AG04450 (cell line): ENCODE results near the gene PDIA5. TPM values are rescaled to one million over a fixed set of nuclear protein-coding genes. Genes with fewer than 3 reads are reported as not detected.

ENCODE experiments used
- CTCF ChIA-PET: fragments of 300-600, 350-600 bp; formaldehyde crosslinking; extraction: SDS; loops from one replicate; lab custom pipeline; 2022; ENCODE audit warnings: antibody characterized with exemption, inconsistent platforms; lab: Charles Lee
- POLR2A ChIA-PET: fragments of 350-600 bp; formaldehyde crosslinking; extraction: SDS; loops from one replicate; lab custom pipeline; 2021; ENCODE audit warnings: antibody characterized with exemption, inconsistent platforms; lab: Yijun Ruan, JAX
- DNase-seq: peaks from one replicate; pipeline ENCODE4 v3.0.0-alpha.2; 2011; ENCODE audit warnings: low read depth, low spot score
- H3K27ac ChIP-seq: one replicate; pipeline ENCODE4 v1.5.1; 2012; ENCODE audit warnings: low read depth, low read length, control low read depth
- H3K27me3 ChIP-seq: one replicate; pipeline ENCODE4 v1.6.0; 2012; ENCODE audit warnings: low read length; ENCODE audit not compliant: control insufficient read depth, insufficient read depth
- H3K4me3 ChIP-seq: 2 replicates; pipeline ENCODE4 v1.5.1; 2011; ENCODE audit warnings: mild to moderate bottlenecking, low read depth, low read length, control low read depth
- H3K9me3 ChIP-seq: 2 replicates; pipeline ENCODE4 v1.5.1; 2012; ENCODE audit warnings: low read length; ENCODE audit not compliant: control insufficient read depth, insufficient read depth
- CTCF ChIP-seq: IDR thresholded peaks from 2 replicates; pipeline ENCODE4 v1.5.1; 2011; ENCODE audit warnings: low read depth, low read length, control low read depth, inconsistent platforms
- polyA plus RNA-seq: library from polyadenylated mRNA; depleted of rRNA; stranded (reverse); fragments of >200 nt; gene quantifications from 2 replicates; pipeline ENCODE4 v1.2.3, GENCODE V29; 2011

PDIA5 gene
- polyA plus RNA-seq, 1 experiment, result 33.1 TPM

- H3K27me3 ChIP-seq, result no peaks in the 10 kb centered on the region
- no peak overlapping the region for H3K27ac ChIP-seq
- DNase-seq, result no peak
- CTCF ChIA-PET, result no interaction called here
- no peak overlapping the region for H3K4me3 ChIP-seq
- no peaks in the 10 kb centered on the region for H3K9me3 ChIP-seq
- TF ChIP-seq CTCF, result no peak
- POLR2A ChIA-PET, result no interaction called here
Observed at GRCh38 chr3:123076496-123077418, 9.9 kb downstream of the PDIA5 start.

GRCh38 chr3:123078101-123078500 lies 11.3 kb downstream of the PDIA5 start:
- no peaks in the 10 kb centered on the region for H3K9me3 ChIP-seq
- no peaks in the 10 kb centered on the region for H3K27me3 ChIP-seq
- no peak overlapping the region for H3K27ac ChIP-seq
- DNase-seq, result no peak
- H3K4me3 ChIP-seq, result no peak overlapping the region
- POLR2A ChIA-PET, result no interaction called here
- CTCF ChIA-PET, result no interaction called here
- no peak for TF ChIP-seq CTCF

GRCh38 chr3:123080864-123081562 lies 14.2 kb downstream of the PDIA5 start:
- ChIA-PET POLR2A (interaction anchor here (1.5 kb wide), 1 partner anchor 14 kb away, joined by 7 read pairs; the partner anchor contains the start of gene PDIA5), CTCF (interaction anchor here (0.8 to 1.1 kb wide), 2 partner anchors 61 to 135 kb away, joined by 3 read pairs; no protein-coding TSS in a partner anchor)
- no peak for DNase-seq
- H3K9me3 ChIP-seq, result no peaks in the 10 kb centered on the region
- no peak overlapping the region for H3K4me3 ChIP-seq
- H3K27me3 ChIP-seq, result no peaks in the 10 kb centered on the region
- no peak overlapping the region for H3K27ac ChIP-seq
- TF ChIP-seq CTCF, result no peak

- ChIA-PET CTCF (interaction anchor here (0.8 to 1.1 kb wide), 2 partner anchors 61 to 135 kb away, joined by 3 read pairs; no protein-coding TSS in a partner anchor), POLR2A (interaction anchor here (1.5 kb wide), 1 partner anchor 15 kb away, joined by 7 read pairs; the partner anchor contains the start of gene PDIA5)
- Histone ChIP-seq H3K9me3 (no peaks in the 10 kb centered on the region), H3K27me3 (no peaks in the 10 kb centered on the region), H3K4me3 (no peak overlapping the region), H3K27ac (no peak overlapping the region)
- no peak for TF ChIP-seq CTCF
- DNase-seq, result no peak
Observed at GRCh38 chr3:123081718-123082369, 15.0 kb downstream of the PDIA5 start.
